HFF-Myc (cell line): ENCODE results near the gene USP9Y.
A peak's percentile ranks its signal among the peaks of the same experiment; 100 is the strongest.

Experiments
- DNase-seq: peaks from one replicate; pipeline ENCODE4 v3.0.0-alpha.2; 2011; ENCODE audit warnings: low read depth; ENCODE audit errors: extremely low read depth
- H3K4me3 ChIP-seq: replicated peaks from 2 replicates; pipeline ENCODE4 v1.5.1; 2011; ENCODE audit warnings: low read depth, mild to moderate bottlenecking, control low read depth, low read length
- TF ChIP-seq, protein P1 (sequence below): IDR thresholded peaks from 2 replicates; pipeline ENCODE4 v1.5.1; 2012; ENCODE audit warnings: mild to moderate bottlenecking, low read depth, low read length, control low read depth; ENCODE audit errors: missing control alignments

USP9Y gene

DNA sequence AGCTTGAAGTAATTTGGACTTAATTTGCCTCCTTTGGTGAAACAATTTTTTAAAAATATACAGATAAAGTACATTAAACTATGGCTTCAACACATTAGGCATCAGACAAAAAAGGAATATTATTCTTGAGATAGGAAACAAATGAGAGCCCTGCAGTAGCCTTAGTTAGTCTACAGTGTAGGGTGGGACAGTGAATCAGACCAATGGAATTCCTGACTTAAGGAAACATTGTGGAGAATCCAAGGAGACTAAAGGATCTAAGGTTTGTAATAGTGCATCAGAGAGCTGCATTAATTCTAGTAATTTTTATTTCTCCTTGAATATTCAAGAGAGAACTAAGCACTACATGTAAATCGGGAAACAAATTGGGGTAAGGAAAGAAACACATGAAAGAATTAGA lies 125.8 kb downstream of the USP9Y start:
- H3K4me3 ChIP-seq: no peak overlapping the region
- peak; percentile 3 for DNase-seq
- TF ChIP-seq, protein P1, sequence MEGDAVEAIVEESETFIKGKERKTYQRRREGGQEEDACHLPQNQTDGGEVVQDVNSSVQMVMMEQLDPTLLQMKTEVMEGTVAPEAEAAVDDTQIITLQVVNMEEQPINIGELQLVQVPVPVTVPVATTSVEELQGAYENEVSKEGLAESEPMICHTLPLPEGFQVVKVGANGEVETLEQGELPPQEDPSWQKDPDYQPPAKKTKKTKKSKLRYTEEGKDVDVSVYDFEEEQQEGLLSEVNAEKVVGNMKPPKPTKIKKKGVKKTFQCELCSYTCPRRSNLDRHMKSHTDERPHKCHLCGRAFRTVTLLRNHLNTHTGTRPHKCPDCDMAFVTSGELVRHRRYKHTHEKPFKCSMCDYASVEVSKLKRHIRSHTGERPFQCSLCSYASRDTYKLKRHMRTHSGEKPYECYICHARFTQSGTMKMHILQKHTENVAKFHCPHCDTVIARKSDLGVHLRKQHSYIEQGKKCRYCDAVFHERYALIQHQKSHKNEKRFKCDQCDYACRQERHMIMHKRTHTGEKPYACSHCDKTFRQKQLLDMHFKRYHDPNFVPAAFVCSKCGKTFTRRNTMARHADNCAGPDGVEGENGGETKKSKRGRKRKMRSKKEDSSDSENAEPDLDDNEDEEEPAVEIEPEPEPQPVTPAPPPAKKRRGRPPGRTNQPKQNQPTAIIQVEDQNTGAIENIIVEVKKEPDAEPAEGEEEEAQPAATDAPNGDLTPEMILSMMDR: no peak

DNA sequence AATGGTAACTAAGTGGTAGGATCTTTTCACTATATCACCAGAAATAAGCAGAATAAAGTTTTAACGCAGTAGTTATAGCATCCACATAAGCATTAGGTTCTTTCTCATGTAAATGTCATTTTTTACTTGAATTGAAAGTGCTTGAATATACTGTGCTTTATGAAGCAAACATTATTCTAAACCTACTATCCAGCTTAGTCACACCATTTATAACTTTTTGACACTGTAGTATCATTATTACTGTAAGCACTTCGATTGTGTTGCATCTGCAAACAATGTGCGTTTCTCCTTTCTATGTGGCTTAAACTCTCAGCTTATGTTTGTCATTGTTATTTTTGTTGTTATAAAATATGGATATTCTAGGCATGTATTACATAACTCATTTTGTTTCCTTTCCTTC lies 132.3 kb downstream of the USP9Y start:
- H3K4me3 ChIP-seq: no peak overlapping the region
- TF ChIP-seq, protein P1: no peak
- DNase-seq: no peak

DNA sequence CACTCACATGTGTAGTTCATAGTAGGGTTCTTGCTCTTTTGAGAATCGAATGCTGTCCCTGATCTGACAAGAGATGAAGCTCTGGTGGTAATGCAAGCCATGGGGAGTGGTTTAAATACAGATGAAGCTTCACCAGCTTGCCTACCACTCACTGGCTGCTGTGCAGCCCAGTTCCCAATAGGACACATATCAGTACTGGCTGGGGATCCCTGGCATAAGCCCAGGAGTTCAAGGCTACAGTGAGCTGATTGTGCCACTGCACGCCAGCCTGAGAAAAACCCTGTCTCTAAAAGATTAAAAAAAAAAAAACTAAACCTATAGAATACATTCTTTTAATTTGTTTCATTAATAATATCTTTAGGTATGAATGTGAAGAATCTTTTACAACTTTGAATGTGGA lies 136.5 kb downstream of the USP9Y start:
- TF ChIP-seq, protein P1: no peak
- no peak for DNase-seq
- no peak overlapping the region for H3K4me3 ChIP-seq

DNA sequence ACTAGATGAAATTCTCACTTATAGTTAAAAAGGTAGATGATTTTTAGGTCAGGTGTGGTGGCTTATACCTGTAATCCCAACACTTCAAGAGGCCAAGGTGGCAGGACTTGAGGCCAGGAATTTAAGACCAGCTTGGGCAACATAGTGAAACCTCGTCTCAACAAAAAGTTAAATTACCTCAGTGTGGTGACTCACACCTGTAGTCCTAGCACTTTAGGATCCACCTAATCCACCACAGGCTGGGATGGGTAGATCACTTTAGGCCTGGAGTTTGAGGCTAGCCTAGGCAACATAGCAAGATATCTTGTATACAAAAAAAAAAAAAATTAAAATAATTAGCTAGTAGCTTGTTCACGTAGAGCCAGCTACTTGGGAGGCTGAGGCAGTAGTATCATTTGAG lies 140.3 kb downstream of the USP9Y start:
- H3K4me3 ChIP-seq: no peak overlapping the region
- TF ChIP-seq, protein P1: no peak
- no peak for DNase-seq

DNA sequence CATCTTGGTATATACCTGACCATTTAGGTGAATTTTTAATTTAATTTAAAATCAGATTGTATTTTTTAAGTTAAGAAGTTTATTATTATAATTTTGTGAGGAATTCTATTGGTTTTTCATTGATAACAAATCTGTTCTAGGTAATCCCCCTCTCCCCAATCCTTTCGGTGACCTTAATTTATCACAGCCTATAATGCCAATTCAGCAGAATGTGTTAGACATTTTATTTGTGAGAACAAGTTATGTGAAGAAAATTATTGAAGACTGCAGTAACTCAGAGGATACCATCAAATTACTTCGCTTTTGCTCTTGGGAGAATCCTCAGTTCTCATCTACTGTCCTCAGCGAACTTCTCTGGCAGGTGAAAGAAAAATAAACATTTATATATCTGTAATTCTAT lies 145.8 kb downstream of the USP9Y start:
- TF ChIP-seq, protein P1: no peak
- no peak for DNase-seq
- H3K4me3 ChIP-seq: no peak overlapping the region

DNA sequence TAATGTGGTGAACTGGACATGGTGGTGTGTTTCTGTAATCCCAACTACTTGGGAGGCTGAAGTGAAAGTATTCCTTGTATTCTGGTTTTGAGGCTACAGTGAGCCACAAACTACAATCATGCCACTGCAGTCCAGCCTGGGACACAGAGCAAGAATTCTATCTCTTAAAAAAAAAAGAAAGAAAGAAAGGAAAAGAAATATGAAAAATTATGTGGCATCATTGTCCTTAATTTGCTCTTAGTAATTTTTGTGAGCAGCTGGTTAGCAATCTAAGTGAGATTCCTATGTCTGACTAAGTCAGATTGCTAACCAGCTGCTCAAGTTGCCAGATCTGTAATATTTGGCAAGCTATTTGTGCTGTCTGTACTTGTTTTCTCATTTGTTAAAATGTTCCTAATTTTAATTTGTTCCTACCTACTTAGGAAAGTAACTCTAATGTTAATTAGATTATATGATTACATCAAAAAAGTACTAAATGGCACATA lies 154.8 kb downstream of the USP9Y start:
- TF ChIP-seq, protein P1: no peak
- DNase-seq: no peak
- no peak overlapping the region for H3K4me3 ChIP-seq

DNA sequence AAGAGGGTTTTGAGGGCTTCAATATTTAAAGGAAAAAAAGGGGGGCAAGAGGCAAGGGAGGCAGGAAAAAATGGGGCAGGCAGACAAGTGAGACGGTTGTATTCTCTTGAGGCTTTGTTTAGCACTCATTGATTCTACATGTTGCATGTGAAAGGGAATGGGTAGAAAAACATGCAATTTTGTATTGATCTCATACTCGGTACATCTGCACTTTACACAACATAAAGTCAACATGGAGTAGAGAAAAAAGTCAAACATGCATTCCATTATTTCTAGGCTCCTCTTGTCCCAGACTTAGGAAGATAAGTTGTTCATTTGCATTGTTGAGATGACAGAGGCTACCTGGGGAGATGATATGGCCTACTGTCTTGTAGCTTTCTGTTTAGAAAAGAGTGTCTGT lies 166.9 kb downstream of the USP9Y start:
- DNase-seq: no peak
- no peak overlapping the region for H3K4me3 ChIP-seq
- TF ChIP-seq, protein P1: no peak
